HG02852 (cell line): ENCODE data around the gene SPI1.

Source experiments
- ATAC-seq: cut with Tn5 transposase; IDR thresholded peaks from one replicate; pipeline ENCODE4 v1.9.1; 2021; ENCODE audit warnings: mild to moderate bottlenecking, moderate library complexity; ENCODE audit not compliant: unreplicated experiment

Gene SPI1

DNA sequence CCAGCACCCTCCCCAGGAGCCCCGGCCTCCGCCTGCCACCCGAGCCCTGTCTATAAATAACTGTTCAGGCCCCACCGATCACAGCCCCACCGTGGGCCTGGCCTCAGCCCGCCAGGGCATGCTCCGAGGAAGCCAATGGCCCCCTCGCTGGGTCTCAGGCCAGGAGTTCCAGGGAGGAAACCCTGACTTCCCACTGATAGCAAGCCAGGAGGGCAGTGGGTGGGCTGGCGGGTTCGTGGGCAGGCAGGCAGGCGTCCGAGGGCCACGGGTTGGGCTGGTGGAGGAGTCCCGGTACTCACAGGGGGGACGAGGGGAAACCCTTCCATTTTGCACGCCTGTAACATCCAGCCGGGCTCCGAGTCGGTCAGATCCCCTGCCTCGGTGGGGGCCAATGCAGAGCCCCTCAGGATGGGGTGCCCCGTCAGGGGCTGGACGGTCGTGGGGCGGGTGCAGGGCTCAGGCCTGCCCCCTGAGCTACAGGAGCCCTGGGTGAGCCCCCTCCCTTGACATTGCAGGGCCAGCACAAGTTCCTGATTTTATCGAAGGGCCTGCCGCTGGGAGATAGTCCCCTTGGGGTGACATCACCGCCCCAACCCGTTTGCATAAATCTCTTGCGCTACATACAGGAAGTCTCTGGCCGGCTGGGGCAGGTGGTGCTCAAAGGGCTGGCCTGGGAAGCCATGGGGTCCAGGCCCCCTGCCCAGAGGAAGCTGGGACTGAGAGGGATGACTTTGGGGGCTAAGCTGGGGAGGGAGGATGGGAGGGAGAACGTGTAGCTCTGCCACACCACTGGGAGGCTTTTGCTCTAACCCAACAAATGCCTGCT is at the start of gene SPI1:
TSS of gene SPI1 (minus strand) at position 538 of the 826 bp plus-strand sequence. CDS start at position 344, 194 bp downstream.
- peak; percentile 84 for ATAC-seq

DNA sequence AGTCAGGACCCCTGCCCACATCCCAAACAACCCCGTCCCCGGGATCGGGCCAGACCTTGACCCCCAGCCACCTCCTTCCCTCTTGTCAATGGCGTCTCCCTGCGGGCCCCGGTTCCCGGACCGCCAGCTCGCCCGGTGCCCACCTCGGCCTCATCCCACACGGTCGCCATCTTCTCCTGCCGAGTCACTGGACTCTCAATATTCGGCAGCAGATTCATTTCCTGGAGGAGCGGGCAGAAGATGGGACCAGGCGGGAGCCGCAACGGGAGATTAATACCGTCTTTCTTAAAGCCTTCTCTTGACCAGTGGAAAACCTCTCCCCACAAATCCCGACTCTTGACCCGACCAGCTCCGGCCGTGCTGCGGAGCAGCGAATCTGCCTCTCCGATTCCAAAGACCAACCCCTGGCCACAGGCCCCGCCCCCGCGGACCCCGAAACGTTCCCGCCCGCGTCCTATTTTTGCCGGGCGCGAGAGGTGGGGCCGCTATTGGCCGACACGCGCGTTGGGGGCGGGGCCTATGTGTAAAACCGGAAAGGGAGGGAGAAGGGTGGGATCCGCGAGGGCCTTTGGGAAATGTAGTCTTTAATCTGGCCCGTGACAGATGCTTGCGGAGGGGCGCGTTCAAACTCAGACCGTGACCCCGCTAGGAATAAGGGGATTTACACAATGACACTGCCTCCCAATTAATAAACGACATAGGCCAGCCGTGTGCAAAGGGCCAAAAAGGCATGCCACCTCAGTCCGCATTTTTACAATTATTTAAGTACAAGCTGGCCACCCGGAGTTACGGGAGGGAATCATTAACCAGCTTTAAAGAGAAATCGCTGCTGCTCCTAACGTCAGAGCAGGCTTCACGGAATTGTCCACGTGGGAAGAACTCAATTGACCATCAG is 48.0 kb upstream of the SPI1 start, which contains the start of gene PSMC3:
TSS of gene PSMC3 (minus strand) at position 378 of the 895 bp plus-strand sequence. CDS start at position 218, 160 bp downstream.
- peak; percentile 89 for ATAC-seq

DNA sequence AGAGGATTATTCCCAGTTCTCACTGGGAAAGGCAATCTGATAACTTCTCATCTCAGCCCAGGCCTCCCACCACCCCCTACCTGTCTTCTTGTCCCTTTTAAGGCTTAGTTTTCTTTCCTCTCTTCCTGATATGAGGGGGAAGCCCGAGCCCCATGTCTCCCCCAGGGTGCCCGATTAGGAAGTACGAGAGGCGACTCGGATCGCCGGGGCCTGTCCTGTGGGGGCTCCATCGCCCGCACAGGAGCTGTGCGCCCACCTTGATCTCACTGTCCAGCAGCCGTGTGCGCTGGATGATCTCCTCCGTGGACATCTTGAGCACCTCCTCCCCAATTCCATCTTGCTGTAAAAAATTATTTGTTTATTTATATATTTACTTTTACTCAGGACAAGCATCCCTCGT is 47.3 kb upstream of the SPI1 start:
- ATAC-seq, result no peak

DNA sequence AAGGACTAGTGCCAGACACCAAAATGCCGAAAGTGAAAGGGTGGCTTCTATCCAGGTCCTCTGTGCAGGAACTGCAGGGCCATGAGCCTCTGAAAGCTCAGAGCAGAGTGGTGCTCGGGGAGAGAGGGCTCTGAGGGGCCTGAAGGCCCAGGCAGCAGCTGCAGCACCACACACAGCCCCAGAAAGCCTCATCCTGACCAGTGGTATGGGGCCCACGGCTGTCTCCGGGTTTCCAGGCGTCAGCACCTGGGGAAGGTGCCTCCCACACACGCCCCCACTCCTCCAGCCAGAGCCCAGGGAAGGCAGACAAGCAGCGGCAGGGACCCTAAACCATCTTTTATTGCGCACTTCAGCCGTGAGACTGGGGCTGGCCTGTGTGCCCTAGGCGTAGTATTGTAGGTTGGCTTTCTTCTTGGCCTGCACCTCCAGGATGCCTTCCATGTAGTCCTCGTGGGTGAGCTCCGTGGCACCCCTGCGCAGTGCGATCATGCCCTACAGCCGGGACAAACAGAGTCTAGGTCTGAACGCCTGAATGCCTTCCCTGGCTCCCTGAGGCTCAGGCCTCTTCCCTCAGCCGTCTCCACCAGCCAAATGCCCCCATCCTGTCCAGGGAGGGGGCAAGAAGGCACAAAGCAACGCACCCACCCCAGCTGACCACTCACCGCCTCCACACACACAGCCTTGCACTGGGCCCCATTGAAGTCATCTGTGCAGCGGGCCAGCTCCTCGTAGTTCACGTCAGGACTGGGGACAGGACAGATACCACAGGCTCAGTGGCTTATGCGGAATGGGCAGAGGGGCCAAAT is 40.3 kb upstream of the SPI1 start:
- ATAC-seq, result no peak

DNA sequence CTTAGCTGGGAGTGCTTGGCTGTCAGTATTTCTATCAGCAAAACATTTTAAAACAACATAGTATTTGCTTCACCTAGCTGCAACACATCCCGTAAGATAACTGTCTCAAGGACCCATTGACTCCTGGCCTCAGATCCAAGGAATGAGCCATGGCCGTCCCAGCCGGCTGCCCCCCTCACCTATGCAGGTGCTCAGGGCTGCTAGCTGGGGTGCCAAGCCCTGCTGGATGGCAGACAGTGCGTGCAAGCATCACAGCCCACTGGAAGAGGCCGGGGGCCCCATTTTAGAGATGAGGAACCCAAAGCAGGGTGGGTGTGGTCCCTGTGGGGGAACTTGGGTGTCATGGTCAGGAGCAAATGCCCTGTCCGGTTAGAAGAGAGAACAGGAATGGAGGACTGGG is 39.4 kb upstream of the SPI1 start:
- ATAC-seq, result no peak

DNA sequence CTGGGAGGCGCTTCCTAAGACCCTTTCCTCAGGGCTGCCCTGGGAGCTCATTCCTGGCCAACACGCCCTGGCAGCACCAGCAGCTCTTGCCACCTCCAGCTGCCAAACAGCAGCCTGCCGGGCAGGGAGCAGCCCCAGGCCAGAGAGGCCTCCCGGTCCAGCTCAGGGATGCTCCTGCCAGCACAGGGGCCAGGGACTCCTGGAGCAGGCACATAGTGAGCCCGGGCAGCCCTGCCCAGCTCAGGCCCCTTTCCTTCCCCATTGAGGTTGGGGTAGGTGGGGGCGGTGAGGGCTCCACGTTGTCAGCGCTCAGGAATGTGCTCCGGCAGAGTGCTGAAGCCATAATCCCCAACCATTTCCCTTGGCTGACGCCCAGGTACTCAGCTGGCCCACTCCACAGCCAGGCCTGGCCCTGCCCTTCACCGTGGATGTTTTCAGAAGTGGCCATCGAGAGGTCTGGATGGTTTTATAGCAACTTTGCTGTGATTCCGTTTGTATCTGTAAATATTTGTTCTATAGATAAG is 37.7 kb upstream of the SPI1 start:
- ATAC-seq, result no peak

DNA sequence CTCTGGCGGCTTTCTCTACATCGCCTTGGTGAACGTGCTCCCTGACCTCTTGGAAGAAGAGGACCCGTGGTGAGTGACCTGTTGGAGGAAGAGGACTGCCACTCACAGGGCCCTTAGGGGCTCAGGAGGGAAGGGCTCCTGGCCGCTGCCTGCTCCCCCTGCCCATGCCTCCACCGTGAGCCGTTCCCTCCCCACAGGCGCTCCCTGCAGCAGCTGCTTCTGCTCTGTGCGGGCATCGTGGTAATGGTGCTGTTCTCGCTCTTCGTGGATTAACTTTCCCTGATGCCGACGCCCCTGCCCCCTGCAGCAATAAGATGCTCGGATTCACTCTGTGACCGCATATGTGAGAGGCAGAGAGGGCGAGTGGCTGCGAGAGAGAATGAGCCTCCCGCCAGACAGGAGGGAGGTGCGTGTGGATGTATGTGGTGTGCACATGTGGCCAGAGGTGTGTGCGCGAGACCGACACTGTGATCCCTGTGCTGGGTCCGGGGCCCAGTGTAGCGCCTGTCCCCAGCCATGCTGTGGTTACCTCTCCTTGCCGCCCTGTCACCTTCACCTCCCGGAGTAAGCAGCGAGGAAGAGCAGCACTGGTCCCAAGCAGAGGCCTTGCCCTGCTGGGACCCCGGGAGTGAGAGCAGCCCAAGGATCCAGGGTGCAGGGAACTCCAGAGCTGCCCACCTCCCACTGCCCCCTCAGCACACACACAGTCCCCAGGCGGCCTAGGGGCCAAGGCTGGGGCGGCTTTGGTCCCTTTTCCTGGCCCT is 36.9 kb upstream of the SPI1 start:
- no peak for ATAC-seq

DNA sequence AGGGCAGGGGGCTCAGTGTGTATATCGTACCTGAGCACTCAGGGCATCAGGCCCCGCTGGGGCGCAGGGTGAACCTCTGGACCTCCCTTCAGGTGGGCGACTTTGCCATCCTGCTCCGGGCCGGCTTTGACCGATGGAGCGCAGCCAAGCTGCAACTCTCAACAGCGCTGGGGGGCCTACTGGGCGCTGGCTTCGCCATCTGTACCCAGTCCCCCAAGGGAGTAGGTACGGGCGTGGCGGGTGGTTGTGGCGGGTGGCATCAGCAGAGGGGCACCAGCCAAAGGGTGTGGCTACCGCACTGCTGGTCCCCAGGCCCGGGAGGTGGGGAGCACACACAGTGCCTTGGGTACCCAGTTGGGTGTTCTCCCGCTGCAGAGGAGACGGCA is 36.3 kb upstream of the SPI1 start:
- ATAC-seq, result no peak

DNA sequence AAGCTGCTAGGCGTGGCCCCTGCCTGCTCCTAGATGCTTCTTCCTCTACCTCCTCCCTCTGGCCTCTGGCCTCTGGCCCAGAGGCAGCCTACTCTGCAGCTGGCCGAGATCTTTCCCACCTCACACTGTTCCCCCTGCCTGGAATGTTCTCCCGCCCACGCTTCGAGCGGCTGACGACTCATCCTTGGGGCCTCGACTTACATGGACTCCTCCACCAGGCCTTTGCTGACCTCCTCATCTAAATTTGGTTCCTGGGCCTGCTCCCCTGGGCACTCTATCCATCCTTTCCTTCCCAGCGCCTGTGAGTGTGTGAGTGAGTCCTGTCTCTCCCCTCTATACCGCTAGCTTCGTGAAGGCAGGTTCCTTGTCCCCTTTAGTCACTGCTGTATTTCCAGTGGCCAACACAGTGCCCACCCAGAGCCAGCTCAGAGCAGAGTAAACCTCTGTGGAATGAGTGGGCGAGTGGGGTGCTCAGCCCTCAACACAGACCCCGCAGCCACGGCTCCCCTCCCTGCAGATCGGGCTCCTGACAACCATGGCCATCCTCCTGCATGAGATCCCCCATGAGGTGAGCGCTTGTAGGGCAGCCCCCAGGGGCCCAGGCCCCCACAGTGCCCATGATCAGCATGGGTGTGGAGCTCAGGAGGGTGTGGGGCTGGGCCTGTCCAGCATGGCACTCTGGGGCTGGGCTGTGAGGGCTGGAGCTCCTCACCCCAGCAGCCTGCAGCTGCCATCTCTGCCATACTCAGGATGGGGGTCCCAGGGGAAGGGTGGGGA is 35.7 kb upstream of the SPI1 start:
- ATAC-seq, result no peak

DNA sequence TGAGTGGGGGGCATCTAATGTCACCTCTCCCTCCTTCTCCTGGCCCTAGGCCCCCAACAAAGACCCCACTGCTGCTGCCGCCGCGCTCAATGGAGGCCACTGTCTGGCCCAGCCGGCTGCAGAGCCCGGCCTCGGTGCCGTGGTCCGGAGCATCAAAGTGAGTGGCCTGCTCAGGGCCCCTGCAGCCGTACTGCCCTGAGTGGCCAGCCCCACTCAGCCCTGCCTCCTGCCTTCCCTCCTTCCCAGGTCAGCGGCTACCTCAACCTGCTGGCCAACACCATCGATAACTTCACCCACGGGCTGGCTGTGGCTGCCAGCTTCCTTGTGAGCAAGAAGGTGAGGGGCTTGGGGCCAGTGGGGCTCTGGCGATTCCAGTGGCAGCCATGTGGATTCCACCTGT is 35.0 kb upstream of the SPI1 start:
- no peak for ATAC-seq

DNA sequence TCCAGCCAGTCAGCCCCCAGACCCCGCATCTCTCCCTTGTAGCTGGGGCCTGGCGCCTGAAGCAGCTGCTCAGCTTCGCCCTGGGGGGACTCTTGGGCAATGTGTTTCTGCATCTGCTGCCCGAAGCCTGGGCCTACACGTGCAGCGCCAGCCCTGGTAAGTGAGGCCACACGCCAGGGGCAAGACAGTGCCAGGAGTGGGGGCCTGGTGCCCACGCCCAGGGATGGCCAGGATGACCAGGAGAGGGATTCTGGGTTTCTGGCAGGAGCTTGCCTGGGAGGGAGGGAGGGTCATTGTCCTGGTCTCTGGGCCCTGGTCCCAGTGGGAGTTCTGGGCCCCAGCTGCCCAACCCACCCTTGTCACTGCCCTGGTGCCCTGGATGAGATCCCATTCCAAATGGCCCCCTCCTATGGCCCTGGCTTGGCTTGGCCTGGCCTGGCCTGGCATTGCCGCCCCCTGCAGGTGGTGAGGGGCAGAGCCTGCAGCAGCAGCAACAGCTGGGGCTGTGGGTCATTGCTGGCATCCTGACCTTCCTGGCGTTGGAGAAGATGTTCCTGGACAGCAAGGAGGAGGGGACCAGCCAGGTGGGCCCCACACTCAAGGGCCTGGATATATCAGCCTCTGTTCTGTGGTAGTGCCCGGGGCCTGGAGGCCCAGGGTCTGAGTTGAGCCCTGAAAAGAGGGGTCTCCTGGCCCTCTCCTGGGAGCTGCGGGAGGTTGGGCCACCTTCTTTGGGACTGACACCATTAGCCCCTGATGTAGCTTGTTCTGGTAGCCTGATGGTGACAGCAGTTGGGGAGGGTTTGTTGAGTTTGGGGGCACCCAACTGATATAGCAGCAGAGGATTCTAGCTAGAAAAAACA is 33.8 kb upstream of the SPI1 start:
- no peak for ATAC-seq

DNA sequence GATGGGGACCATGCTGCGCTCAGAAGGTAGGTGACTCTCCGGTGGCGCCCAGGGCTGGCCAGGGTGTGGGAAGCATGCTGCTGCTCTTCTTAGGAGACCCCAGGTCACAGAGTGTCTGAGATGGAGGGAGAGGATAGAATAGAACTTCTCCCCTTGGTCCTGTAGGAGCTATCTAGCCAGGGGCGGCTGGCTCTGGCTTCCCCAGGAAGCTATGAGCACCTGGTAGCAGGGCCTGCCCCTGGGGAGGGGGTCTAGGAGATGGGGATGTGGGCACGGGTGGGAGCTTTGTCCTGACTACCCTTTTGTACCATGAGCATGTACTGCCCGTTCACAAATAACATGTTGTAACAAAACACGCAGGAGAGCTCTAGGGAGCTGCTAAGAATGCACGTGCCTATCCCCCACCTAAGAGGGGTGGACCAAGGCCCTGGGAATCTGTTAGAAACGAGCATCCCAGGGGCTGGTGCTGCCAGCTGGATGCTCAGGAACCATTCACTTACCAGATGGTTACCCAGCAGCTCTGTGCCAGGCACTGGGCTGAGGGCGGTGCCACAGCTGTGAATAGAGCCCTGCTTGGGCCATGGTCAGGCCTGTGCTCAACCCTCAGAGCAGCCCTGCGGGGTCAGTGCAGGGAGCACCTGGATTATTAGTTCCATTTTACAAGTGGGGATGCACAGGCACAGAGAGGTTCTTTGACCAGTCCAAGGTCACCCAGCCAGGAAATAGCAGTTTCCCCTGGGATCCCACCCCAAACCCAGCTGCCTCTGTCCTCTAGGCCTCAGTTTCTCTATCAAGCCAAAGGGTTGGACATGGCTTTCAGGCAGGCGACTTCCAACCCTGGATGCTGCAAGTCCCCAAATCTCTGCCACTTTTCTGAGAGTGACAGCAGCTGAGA is 32.3 kb upstream of the SPI1 start:
- ATAC-seq, result no peak

DNA sequence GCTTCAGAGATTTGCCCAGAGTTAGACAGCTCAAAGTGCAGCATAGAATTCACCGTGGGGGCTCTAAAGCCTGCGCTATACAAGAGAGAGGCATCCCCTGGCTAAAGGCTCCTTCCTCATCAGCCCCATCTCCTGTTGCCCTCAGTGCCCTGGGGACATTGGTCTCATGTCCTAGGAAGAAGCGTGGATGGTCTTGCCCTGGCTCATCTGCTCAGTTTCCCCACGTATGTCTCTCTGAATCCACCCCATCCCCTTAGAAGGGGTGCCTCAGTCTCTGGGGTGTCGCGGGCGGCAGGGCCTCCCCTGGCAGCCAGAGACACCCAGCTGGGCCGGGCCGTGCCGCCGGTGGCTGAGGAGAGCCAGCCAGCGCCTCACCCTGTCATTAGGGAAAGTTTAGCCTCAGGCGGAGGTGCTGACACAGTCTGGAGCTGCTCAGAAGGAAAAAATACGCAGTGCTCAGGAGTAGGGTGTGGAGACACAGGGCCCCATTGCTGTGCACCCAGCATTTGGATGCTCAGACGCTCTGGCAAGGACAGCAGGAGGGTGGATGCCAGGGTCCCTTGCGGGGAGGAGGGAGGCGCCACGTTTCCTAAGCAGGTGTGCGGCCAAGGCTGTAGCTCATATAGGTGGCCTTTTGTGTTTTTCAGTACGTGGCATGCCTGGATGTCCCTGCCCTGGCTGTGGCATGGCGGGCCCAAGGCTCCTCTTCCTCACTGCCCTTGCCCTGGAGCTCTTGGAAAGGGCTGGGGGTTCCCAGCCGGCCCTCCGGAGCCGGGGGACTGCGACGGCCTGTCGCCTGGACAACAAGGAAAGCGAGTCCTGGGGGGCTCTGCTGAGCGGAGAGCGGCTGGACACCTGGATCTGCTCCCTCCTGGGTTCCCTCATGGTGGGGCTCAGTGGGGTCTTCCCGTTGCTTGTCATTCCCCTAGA is 31.4 kb upstream of the SPI1 start:
- no peak for ATAC-seq

DNA sequence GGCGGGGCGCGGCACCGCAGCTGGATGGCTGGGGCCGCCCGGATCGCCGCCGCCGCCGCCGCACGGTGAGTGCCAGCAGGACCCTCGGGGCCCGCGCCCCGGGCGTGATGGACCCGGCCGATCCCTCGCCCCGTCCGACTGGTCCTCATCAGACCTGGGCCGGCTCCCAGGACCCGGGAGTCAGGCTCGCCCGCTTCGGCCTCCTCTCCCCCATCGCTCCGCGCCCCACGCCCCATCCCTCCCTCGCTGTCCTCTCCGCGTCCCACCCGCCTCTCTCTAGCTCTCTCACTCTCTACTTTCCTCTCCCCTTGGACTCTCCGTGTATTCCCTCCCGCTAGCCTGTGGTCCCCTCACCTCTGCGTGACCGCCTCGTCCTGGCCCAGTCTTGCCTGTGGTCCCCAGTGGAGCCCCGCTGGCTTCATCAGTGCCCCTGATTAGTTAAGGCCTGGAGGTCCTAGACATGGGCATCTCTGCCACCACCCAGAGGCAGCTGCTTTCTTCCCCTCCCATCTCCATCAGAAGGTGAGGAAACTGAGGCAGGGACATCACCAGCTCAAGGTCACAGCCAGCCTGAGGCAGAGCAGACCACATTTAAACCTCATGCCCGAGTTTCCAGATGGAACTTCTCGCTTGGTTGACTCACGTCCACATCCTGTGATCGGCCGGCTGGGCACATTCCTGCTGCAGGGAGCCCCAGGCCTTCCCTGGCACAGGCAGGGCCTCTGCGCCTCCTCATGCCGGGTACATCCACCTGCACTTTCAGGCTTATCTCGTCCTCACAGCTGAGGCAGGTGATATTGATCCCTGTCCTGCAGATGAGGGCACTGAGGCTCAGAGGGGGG is 30.5 kb upstream of the SPI1 start:
- peak; percentile 12 for ATAC-seq
